Nephron progenitor cell (in vitro differentiated cells): ENCODE measurements around the gene ABI1.

Experiments
- DNase-seq: peaks from one replicate; pipeline ENCODE4 v3.0.0; 2021
- H3K27ac Mint-ChIP-seq: 2 replicates; pipeline ENCODE4 v1.8.0; 2021; ENCODE audit warnings: mild to moderate bottlenecking, moderate library complexity, mixed read lengths
- H3K27me3 Mint-ChIP-seq: 2 replicates; pipeline ENCODE4 v1.8.0; 2021; ENCODE audit warnings: mild to moderate bottlenecking, low read depth, mixed read lengths; ENCODE audit not compliant: poor library complexity
- H3K36me3 Mint-ChIP-seq: 2 replicates; pipeline ENCODE4 v1.8.0; 2021; ENCODE audit warnings: low read depth, mixed read lengths
- H3K4me1 Mint-ChIP-seq: 2 replicates; pipeline ENCODE4 v1.8.0; 2021; ENCODE audit warnings: mixed read lengths
- H3K4me3 Mint-ChIP-seq: 2 replicates; pipeline ENCODE4 v1.8.0; 2021; ENCODE audit warnings: mild to moderate bottlenecking, moderate library complexity, mixed read lengths
- H3K9me3 Mint-ChIP-seq: 2 replicates; pipeline ENCODE4 v1.8.0; 2021; ENCODE audit warnings: mild to moderate bottlenecking, moderate library complexity, mixed read lengths
- TF ChIP-seq, protein P1 (sequence below): fragments of 200-600 bp; sonication (generic); IDR thresholded peaks from 2 replicates; pipeline ENCODE4 v1.5.0; 2021; ENCODE audit warnings: antibody characterized with exemption

ABI1 gene

GRCh38 chr10:26777686-26778085 is 83.1 kb downstream of the ABI1 start:
- Mint-ChIP-seq H3K36me3 (no peaks in the 10 kb centered on the region), H3K9me3 (no peaks in the 10 kb centered on the region), H3K4me3 (no peak overlapping the region), H3K27me3 (no peaks in the 10 kb centered on the region), H3K4me1 (no peaks in the 10 kb centered on the region), H3K27ac (no peak overlapping the region)
- TF ChIP-seq, protein P1, sequence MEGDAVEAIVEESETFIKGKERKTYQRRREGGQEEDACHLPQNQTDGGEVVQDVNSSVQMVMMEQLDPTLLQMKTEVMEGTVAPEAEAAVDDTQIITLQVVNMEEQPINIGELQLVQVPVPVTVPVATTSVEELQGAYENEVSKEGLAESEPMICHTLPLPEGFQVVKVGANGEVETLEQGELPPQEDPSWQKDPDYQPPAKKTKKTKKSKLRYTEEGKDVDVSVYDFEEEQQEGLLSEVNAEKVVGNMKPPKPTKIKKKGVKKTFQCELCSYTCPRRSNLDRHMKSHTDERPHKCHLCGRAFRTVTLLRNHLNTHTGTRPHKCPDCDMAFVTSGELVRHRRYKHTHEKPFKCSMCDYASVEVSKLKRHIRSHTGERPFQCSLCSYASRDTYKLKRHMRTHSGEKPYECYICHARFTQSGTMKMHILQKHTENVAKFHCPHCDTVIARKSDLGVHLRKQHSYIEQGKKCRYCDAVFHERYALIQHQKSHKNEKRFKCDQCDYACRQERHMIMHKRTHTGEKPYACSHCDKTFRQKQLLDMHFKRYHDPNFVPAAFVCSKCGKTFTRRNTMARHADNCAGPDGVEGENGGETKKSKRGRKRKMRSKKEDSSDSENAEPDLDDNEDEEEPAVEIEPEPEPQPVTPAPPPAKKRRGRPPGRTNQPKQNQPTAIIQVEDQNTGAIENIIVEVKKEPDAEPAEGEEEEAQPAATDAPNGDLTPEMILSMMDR = no peak
- DNase-seq = no peak

DNA sequence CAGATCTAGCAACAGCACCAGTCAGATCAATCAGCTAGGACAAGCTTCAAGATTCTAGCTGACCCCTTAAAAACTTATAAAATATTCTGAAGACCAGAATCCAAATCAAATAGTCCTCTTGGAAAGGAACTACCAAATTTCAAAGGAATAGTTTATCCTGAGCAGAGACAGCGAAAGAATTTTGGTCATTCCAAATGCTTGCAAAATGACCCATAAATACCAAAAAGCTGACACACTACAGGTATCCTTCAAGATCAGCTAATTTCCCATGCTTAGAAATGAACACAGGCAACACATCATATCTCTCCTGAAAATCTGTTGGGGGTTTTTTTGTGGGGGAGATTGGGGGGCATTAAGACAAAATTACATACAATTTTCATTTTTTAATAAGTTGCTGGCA is 84.5 kb downstream of the ABI1 start:
- no peak for DNase-seq
- Mint-ChIP-seq H3K36me3 (no peaks in the 10 kb centered on the region), H3K27ac (no peak overlapping the region), H3K4me3 (no peak overlapping the region), H3K27me3 (no peaks in the 10 kb centered on the region), H3K9me3 (no peaks in the 10 kb centered on the region), H3K4me1 (no peaks in the 10 kb centered on the region)
- TF ChIP-seq, protein P1 = no peak

DNA sequence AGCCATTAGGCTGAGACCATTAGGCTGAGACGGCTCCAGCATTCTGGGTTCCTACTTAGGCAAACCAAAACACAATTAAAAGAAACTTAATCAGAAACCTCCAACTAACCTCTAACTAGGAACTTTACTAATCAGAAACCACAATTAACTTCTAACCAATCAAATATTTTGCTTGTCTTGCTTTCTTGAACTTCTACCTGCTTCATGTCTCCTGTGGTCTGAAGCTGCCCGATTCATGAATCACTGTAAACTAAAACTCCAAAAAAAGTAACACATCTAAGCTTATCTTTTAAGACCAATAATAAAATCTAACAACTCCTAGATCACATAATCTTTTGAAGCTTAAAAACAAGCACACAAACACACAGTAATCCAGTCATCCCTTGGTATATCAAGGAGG is 87.1 kb downstream of the ABI1 start:
- Mint-ChIP-seq H3K9me3 (no peaks in the 10 kb centered on the region), H3K4me1 (no peaks in the 10 kb centered on the region), H3K4me3 (no peak overlapping the region), H3K27ac (no peak overlapping the region), H3K36me3 (peaks cover 2% of the 10 kb centered on the region), H3K27me3 (no peaks in the 10 kb centered on the region)
- TF ChIP-seq, protein P1 = no peak
- no peak for DNase-seq

- no peak overlapping the region for H3K4me3 Mint-ChIP-seq
These were observed 90.7 kb downstream of the ABI1 start for GRCh38 chr10:26770069-26770468.

DNA sequence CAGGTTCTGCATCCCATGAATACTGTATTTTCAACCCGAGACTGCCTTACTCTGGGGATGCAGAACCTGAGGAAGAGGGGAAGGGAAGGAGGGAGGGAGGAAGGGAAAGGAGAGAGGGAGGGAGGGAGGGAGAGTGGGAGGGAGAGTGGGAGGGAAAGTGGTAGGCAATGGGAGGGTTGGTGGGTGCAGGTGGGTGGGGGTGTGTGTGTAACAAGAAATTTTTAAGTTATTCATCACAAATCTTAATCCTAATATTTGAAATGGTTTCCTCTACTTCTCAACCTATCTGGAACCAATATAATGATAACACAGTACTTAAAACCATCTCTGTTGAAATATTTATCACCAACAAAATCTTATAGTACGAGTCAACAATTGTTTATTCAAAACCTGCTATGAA is 95.2 kb downstream of the ABI1 start:
- TF ChIP-seq, protein P1 = no peak
- no peak overlapping the region for H3K27ac Mint-ChIP-seq
- peaks cover 17% of the 10 kb centered on the region for H3K36me3 Mint-ChIP-seq

More at GRCh38 chr10:26770069-26770468, 90.7 kb downstream of the ABI1 start:
- Mint-ChIP-seq H3K27ac (no peak overlapping the region), H3K36me3 (peaks cover 17% of the 10 kb centered on the region), H3K27me3 (no peaks in the 10 kb centered on the region), H3K4me1 (no peaks in the 10 kb centered on the region), H3K9me3 (no peaks in the 10 kb centered on the region)
- TF ChIP-seq, protein P1 = no peak
- no peak for DNase-seq

GRCh38 chr10:26759008-26759407 is 101.8 kb downstream of the ABI1 start:
- no peak for DNase-seq
- TF ChIP-seq, protein P1 = no peak
- peaks cover 10% of the 10 kb centered on the region for H3K4me1 Mint-ChIP-seq
- H3K9me3 Mint-ChIP-seq = no peaks in the 10 kb centered on the region
- H3K27me3 Mint-ChIP-seq = no peaks in the 10 kb centered on the region
- no peaks in the 10 kb centered on the region for H3K36me3 Mint-ChIP-seq
- H3K27ac Mint-ChIP-seq = peak overlapping the region; percentile 55
- no peak overlapping the region for H3K4me3 Mint-ChIP-seq

More for the DNA sequence above, 95.2 kb downstream of the ABI1 start:
- no peaks in the 10 kb centered on the region for H3K4me1 Mint-ChIP-seq
- H3K27me3 Mint-ChIP-seq = no peaks in the 10 kb centered on the region
- H3K4me3 Mint-ChIP-seq = no peak overlapping the region
- DNase-seq = no peak
- no peaks in the 10 kb centered on the region for H3K9me3 Mint-ChIP-seq
